H1 (cell line): ENCODE measurements around the gene JAK2. TPM values are rescaled to one million over a fixed set of nuclear protein-coding genes. Genes with fewer than 3 reads are reported as not detected.

Source experiments
- CREB1 ChIP-seq: IDR thresholded peaks from 2 replicates; pipeline ENCODE4 v1.6.1; 2012; ENCODE audit warnings: inconsistent platforms
- JUND ChIP-seq: IDR thresholded peaks from 2 replicates; pipeline ENCODE4 v1.6.1; 2011; ENCODE audit warnings: mild to moderate bottlenecking, improper control_type of control experiment, low read length
- KDM1A ChIP-seq: fragments of 200-600, 300-600 bp; sonication (generic); IDR thresholded peaks from 2 replicates; pipeline ENCODE4 v1.7.1; 2016; ENCODE audit warnings: mild to moderate bottlenecking, low read length, borderline replicate concordance
- polyA plus RNA-seq, 7 experiments: library from polyadenylated mRNA; depleted of rRNA in 3 of 7; stranded (reverse) in 5 of 7; unstranded in 2 of 7; fragments of >200 nt in 5 of 7; fragments of 200-250 nt in 2 of 7; gene quantifications; 1 replicate in 5 of 7; 2 replicates in 1 of 7; 4 replicates in 1 of 7; pipeline versions ENCODE4 v1.2.1 to v1.2.3, GENCODE V29; 2011 to 2013; ENCODE audit warnings: missing spikeins in 2 of 7, mixed read lengths in 2 of 7
- total RNA-seq: library from RNA; stranded (reverse); fragmentation: NEBNext Ultra II Directional; extraction: Animal tissue kit (Norgen Biotek cat#: 25700); gene quantifications from 2 replicates; pipeline ENCODE4 v1.2.1, GENCODE V29; 2021
- TF ChIP-seq, protein P1 (sequence below): IDR thresholded peaks from 2 replicates; pipeline ENCODE4 v1.6.1; 2011; ENCODE audit warnings: low read length, improper control_type of control experiment

Gene JAK2
- total and polyA plus RNA-seq, 2 of the 8 experiments (the other 6 are each of a cell fraction or from before 2014, with no cell fraction given), result 0.50 to 2.1 TPM

DNA sequence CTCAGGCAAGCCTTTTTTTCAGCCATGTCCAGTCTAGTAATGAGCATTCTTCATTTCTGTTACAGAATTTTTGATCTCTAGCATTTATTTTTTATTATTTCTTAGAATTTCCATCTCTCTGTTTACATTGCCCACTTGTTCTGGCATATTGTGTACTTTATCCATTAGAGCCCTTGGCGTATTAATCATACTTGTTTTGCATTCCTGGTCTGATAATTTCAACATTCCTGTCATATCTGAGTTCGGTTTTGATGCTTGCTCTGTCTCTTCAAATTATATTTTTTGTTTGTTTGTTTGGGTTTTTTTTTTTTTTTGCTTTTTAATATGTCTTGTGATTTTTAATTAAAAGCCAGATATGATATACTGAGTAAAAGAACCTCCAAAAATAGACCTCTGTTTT lies 23.0 kb upstream of the JAK2 start (continued):
- TF ChIP-seq, protein P1, sequence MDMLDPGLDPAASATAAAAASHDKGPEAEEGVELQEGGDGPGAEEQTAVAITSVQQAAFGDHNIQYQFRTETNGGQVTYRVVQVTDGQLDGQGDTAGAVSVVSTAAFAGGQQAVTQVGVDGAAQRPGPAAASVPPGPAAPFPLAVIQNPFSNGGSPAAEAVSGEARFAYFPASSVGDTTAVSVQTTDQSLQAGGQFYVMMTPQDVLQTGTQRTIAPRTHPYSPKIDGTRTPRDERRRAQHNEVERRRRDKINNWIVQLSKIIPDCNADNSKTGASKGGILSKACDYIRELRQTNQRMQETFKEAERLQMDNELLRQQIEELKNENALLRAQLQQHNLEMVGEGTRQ, result no peak
- no peak for TF ChIP-seq JUND
- TF ChIP-seq KDM1A, result no peak
- TF ChIP-seq CREB1, result no peak
